ENCODE measurements around the gene FBXL16.

DNA sequence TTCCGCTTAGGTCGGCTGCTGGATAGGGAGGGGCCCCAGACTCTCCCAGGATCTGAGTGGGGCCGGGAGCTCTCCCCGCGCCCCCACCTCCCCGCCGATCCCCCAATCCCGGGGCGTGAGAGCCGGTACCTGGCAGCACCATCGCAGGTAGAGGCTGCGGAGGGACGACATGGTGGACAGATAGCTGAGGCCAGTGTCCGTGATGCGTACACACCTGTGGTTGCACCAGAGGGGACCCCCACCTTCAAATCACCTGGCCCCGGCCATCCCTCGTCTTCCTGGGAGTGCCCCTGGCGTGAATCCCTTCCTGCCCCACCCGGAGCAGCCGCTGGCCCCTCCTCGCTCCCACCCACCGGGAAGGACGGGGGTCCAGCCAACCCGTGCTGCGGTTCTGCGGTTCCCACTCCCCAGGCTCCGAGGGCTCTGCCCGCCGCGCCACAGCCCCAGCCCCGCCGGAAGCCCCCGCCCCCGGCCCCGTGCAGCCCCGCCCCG, 10.7 kb downstream of the FBXL16 start:
- TF ChIP-seq, protein P1, sequence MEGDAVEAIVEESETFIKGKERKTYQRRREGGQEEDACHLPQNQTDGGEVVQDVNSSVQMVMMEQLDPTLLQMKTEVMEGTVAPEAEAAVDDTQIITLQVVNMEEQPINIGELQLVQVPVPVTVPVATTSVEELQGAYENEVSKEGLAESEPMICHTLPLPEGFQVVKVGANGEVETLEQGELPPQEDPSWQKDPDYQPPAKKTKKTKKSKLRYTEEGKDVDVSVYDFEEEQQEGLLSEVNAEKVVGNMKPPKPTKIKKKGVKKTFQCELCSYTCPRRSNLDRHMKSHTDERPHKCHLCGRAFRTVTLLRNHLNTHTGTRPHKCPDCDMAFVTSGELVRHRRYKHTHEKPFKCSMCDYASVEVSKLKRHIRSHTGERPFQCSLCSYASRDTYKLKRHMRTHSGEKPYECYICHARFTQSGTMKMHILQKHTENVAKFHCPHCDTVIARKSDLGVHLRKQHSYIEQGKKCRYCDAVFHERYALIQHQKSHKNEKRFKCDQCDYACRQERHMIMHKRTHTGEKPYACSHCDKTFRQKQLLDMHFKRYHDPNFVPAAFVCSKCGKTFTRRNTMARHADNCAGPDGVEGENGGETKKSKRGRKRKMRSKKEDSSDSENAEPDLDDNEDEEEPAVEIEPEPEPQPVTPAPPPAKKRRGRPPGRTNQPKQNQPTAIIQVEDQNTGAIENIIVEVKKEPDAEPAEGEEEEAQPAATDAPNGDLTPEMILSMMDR (IDR thresholded peaks at IDR 0.05) = no peak
- TF ChIP-seq BHLHE40 (IDR thresholded peaks at IDR 0.05; ENCODE audit: low read depth, low read length) (no peak), CEBPB (IDR thresholded peaks at IDR 0.05) (no peak), FOSB (CRISPR knock-in tag; IDR thresholded peaks at IDR 0.05) (no peak), RAD21 (conservative IDR thresholded peaks at IDR 0.05 in 1 of 2, IDR thresholded peaks at IDR 0.05 in 1 of 2) (no peak), POLR2A (IDR thresholded peaks at IDR 0.05; ENCODE audit: low read length) (no peak), BCL3 (IDR thresholded peaks at IDR 0.05) (no peak)
- TF ChIP-seq, protein P2, sequence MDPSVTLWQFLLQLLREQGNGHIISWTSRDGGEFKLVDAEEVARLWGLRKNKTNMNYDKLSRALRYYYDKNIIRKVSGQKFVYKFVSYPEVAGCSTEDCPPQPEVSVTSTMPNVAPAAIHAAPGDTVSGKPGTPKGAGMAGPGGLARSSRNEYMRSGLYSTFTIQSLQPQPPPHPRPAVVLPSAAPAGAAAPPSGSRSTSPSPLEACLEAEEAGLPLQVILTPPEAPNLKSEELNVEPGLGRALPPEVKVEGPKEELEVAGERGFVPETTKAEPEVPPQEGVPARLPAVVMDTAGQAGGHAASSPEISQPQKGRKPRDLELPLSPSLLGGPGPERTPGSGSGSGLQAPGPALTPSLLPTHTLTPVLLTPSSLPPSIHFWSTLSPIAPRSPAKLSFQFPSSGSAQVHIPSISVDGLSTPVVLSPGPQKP (IDR thresholded peaks at IDR 0.05; ENCODE audit: low read depth, low read length) = no peak

All from A549 (cell line).